Smooth muscle cell (in vitro differentiated cells): ENCODE results near the gene SGCA. TPM values are rescaled to one million over a fixed set of nuclear protein-coding genes. Genes with fewer than 3 reads are reported as not detected.

Source experiments
- DNase-seq: peaks from one replicate; lab custom pipeline; 2025; ENCODE audit not compliant: unreplicated experiment; lab: John Stamatoyannopoulos, UW
- H2AFZ ChIP-seq: fragments of 200-600 bp; sonication (generic); 2 replicates; pipeline ENCODE4 v1.6.0; 2016; ENCODE audit warnings: antibody characterized with exemption, low read depth, mild to moderate bottlenecking
- H3F3A ChIP-seq: fragments of 200-600 bp; sonication (generic); 2 replicates; pipeline ENCODE4 v1.6.0; 2017; ENCODE audit warnings: antibody characterized with exemption, low read depth
- H3K27ac ChIP-seq: fragments of 200-600 bp; sonication (generic); 2 replicates; pipeline ENCODE4 v1.5.1; 2016; ENCODE audit warnings: low read depth, mild to moderate bottlenecking
- H3K27me3 ChIP-seq: fragments of 200-600 bp; sonication (generic); 2 replicates; pipeline ENCODE4 v1.6.1; 2016; ENCODE audit warnings: low read depth, mild to moderate bottlenecking
- H3K36me3 ChIP-seq: fragments of 200-600 bp; sonication (generic); 2 replicates; pipeline ENCODE4 v1.5.1; 2016; ENCODE audit warnings: low read depth
- H3K4me1 ChIP-seq: fragments of 200-600 bp; sonication (generic); 2 replicates; pipeline ENCODE4 v1.5.1; 2016; ENCODE audit warnings: low read depth
- H3K4me2 ChIP-seq: fragments of 200-600 bp; sonication (generic); 2 replicates; pipeline ENCODE4 v1.6.0; 2016; ENCODE audit warnings: mild to moderate bottlenecking
- H3K4me3 ChIP-seq: fragments of 200-600 bp; sonication (generic); 2 replicates; pipeline ENCODE4 v1.5.1; 2016; ENCODE audit warnings: mild to moderate bottlenecking
- H3K79me2 ChIP-seq: fragments of 200-600 bp; sonication (generic); 2 replicates; pipeline ENCODE4 v1.6.0; 2016; ENCODE audit warnings: low read depth, mild to moderate bottlenecking
- H3K9ac ChIP-seq: fragments of 200-600 bp; sonication (generic); 2 replicates; pipeline ENCODE4 v1.6.0; 2016; ENCODE audit warnings: low read depth
- H3K9me3 ChIP-seq: fragments of 200-600 bp; sonication (generic); replicated peaks from 2 replicates; pipeline ENCODE4 v1.5.1; 2016; ENCODE audit warnings: low read depth
- H4K20me1 ChIP-seq: fragments of 200-600 bp; sonication (generic); 2 replicates; pipeline ENCODE4 v1.6.0; 2016; ENCODE audit warnings: low read depth
- WGBS: methylation state at CpG from one replicate; pipeline ENCODE4 v1.1.7; 2016; ENCODE audit warnings: low lambda C conversion rate; 5-methylcytosine and 5-hydroxymethylcytosine counted together
- polyA plus RNA-seq: library from polyadenylated mRNA; unstranded; fragments of >200 nt; fragmentation: Nextera tagmentation; extraction: Ambion mirVana; gene quantifications from 2 replicates; pipeline ENCODE4 v1.2.1, GENCODE V29; 2016
- total RNA-seq: library from RNA; depleted of rRNA; stranded (reverse); fragments of >200 nt; gene quantifications from 2 replicates; pipeline ENCODE4 v1.2.3, GENCODE V29; 2014
- TF ChIP-seq, protein P1 (sequence below): fragments of 200-600 bp; sonication (generic); IDR thresholded peaks from 2 replicates; pipeline ENCODE4 v1.5.1; 2017; ENCODE audit warnings: borderline replicate concordance, mild to moderate bottlenecking, antibody characterized with exemption; ENCODE audit not compliant: insufficient read depth, poor library complexity, severe bottlenecking

SGCA gene
- total and polyA plus RNA-seq, 2 experiments from 2014 or later, result 2.1 TPM; not detected in 1

DNA sequence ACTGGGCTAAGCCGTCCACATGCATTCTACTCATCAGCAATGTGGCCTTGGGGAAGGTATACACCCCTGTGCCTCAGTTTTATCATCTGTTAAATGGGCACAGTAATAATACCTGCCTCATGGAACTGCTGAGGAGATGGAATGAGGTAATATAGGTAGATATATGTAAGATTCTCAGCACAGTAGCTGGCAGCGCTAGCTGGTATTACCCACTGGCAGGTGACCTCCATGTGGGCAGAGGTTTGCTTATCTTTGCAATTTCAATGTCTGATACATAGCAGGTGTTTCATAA, 1.2 kb upstream of the SGCA start:
- DNase-seq, result no peak
- no peak overlapping the region for H3K27ac ChIP-seq
- no peak overlapping the region for H3K4me2 ChIP-seq
- no peaks in the 10 kb centered on the region for H3F3A ChIP-seq
- H3K27me3 ChIP-seq, result no peaks in the 10 kb centered on the region
- H3K36me3 ChIP-seq, result no peaks in the 10 kb centered on the region
- H2AFZ ChIP-seq, result no peak overlapping the region
- H3K4me1 ChIP-seq, result peaks cover 4% of the 10 kb centered on the region
- TF ChIP-seq, protein P1, sequence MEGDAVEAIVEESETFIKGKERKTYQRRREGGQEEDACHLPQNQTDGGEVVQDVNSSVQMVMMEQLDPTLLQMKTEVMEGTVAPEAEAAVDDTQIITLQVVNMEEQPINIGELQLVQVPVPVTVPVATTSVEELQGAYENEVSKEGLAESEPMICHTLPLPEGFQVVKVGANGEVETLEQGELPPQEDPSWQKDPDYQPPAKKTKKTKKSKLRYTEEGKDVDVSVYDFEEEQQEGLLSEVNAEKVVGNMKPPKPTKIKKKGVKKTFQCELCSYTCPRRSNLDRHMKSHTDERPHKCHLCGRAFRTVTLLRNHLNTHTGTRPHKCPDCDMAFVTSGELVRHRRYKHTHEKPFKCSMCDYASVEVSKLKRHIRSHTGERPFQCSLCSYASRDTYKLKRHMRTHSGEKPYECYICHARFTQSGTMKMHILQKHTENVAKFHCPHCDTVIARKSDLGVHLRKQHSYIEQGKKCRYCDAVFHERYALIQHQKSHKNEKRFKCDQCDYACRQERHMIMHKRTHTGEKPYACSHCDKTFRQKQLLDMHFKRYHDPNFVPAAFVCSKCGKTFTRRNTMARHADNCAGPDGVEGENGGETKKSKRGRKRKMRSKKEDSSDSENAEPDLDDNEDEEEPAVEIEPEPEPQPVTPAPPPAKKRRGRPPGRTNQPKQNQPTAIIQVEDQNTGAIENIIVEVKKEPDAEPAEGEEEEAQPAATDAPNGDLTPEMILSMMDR, result no peak
- no peaks in the 10 kb centered on the region for H4K20me1 ChIP-seq
- H3K9me3 ChIP-seq, result no peaks in the 10 kb centered on the region
- H3K9ac ChIP-seq, result no peak overlapping the region
- WGBS, result 98% methylated on average over 2 of the region's 2 CpGs
- no peaks in the 10 kb centered on the region for H3K79me2 ChIP-seq
- no peak overlapping the region for H3K4me3 ChIP-seq

DNA sequence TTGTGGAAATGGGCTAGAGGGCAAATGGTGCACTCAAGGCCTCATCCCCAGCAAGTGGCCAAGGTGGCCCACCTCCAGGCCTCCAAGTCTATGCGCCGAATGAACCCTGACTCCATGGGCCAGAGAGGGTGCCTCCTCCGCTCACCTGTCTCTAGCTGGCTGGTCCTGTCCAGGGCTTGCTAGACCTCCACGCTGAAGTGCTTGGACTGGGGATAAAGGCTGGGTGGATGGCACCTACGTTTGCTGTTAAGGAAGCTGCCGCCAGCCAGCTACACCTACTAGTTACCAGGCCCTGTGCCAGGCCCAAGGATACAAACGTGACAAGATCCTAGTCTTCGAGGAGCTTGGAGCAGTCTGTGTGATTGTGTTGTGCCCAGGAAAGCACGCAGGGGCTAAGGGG, 739 bp upstream of the SGCA start:
- Histone ChIP-seq H3K4me1 (peaks cover 4% of the 10 kb centered on the region), H2AFZ (no peak overlapping the region), H3K27ac (no peak overlapping the region), H4K20me1 (no peaks in the 10 kb centered on the region), H3K27me3 (no peaks in the 10 kb centered on the region), H3F3A (no peaks in the 10 kb centered on the region), H3K9me3 (no peaks in the 10 kb centered on the region), H3K9ac (no peak overlapping the region), H3K4me3 (no peak overlapping the region), H3K4me2 (no peak overlapping the region), H3K79me2 (no peaks in the 10 kb centered on the region), H3K36me3 (no peaks in the 10 kb centered on the region)
- WGBS, result 95% methylated on average over 9 of the region's 9 CpGs
- TF ChIP-seq, protein P1, result no peak
- DNase-seq, result no peak

DNA sequence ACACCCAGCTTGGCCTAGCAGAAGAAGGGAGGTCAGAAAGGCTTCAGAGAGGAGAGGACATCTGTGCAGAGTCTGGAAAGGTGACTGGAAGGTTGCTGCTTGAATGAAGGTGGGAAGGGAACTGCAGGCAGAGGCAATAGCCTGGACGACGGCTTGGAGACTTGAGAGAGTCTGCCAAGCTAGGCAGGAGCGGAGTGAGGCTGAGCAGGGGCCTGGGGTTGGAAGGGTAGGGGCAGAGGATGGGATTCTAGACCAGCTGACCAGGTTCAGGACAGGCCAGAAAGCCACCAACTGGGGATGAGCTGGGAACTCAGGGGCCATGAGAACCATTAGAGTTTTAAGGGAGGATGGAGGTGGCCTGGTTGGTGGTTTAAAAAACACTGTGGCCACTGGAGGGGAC, 339 bp upstream of the SGCA start:
- Histone ChIP-seq H3K79me2 (no peaks in the 10 kb centered on the region), H2AFZ (no peak overlapping the region), H3K27ac (no peak overlapping the region), H3K9me3 (no peaks in the 10 kb centered on the region), H3K4me3 (no peak overlapping the region), H3K9ac (no peak overlapping the region), H3K4me2 (no peak overlapping the region), H3K4me1 (peaks cover 4% of the 10 kb centered on the region), H3F3A (no peaks in the 10 kb centered on the region), H3K36me3 (no peaks in the 10 kb centered on the region), H4K20me1 (no peaks in the 10 kb centered on the region), H3K27me3 (no peaks in the 10 kb centered on the region)
- TF ChIP-seq, protein P1, result no peak
- no peak for DNase-seq
- WGBS, result 87% methylated on average over 3 of the region's 3 CpGs

DNA sequence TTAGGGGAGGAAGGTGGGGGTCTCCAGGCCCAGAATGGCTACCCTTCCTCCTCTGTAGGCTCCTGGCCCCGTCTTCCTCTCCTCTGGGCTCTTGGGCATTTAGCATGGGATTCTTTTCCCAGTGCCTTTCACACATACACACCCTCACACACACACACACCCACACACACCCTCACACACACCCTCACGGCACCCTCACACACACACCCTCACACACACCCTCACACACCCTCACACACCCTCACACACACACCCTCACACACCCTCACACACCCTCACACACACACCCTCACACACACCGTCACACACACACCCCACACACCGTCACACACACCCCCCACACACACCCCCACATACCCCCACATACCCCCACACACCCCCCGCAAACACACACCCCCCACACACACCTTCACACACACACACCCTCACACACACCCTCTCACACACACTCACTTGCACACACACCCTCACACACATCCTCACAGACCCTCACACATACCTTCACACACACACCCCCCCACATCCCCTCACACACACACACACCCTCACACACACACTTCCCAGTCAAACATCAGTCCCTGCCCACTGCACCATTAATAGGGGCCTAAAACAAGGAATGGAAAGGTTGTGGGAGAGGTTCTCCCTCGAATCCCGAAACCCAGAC, 845 bp downstream of the SGCA start:
- Histone ChIP-seq H3K4me2 (no peak overlapping the region), H3K4me3 (no peak overlapping the region)

More for the DNA sequence above, 845 bp downstream of the SGCA start:
- H3K4me1 ChIP-seq, result peaks cover 3% of the 10 kb centered on the region
- H4K20me1 ChIP-seq, result no peaks in the 10 kb centered on the region
- TF ChIP-seq, protein P1, result no peak
- no peaks in the 10 kb centered on the region for H3K36me3 ChIP-seq
- no peaks in the 10 kb centered on the region for H3F3A ChIP-seq
- no peaks in the 10 kb centered on the region for H3K79me2 ChIP-seq
- no peaks in the 10 kb centered on the region for H3K9me3 ChIP-seq
- H3K9ac ChIP-seq, result no peak overlapping the region
- WGBS, result 97% methylated on average over 3 of the region's 7 CpGs
- DNase-seq, result no peak
- H3K27ac ChIP-seq, result no peak overlapping the region
- no peaks in the 10 kb centered on the region for H3K27me3 ChIP-seq
- H2AFZ ChIP-seq, result no peak overlapping the region
